Omental fat pad (tissue), 4 donors: ENCODE data around the gene CRB3. TPM values are rescaled to one million over a fixed set of nuclear protein-coding genes. Genes with fewer than 3 reads are reported as not detected.

ENCODE experiments used
- ATAC-seq: fragments of 150-250 bp; one replicate; pipeline ENCODE4 v1.9.1; 2016; ENCODE audit warnings: mild to moderate bottlenecking, moderate library complexity; ENCODE audit not compliant: low FRiP score
- DNase-seq: peaks from one replicate; pipeline ENCODE4 v3.0.0-alpha.2; 2019; ENCODE audit warnings: low spot score
- total RNA-seq, 4 donors: library from RNA; depleted of rRNA; stranded (reverse); fragments of >200 nt; gene quantifications; one replicate each; pipeline ENCODE4 v1.1.0, GENCODE V29; 2016
- TF ChIP-seq, protein P1 (sequence below), 3 donors: fragments of 450-650 bp; IDR thresholded peaks; one replicate each; pipeline ENCODE4 v1.5.1; 2016 to 2017; ENCODE audit warnings: antibody characterized with exemption in 3 of 3, mild to moderate bottlenecking in 3 of 3, moderate library complexity in 2 of 3

Gene CRB3
- total RNA-seq, 4 donors from 2014 or later, result 0.82 to 6.2 (median 1.1) TPM; not detected in 1

DNA sequence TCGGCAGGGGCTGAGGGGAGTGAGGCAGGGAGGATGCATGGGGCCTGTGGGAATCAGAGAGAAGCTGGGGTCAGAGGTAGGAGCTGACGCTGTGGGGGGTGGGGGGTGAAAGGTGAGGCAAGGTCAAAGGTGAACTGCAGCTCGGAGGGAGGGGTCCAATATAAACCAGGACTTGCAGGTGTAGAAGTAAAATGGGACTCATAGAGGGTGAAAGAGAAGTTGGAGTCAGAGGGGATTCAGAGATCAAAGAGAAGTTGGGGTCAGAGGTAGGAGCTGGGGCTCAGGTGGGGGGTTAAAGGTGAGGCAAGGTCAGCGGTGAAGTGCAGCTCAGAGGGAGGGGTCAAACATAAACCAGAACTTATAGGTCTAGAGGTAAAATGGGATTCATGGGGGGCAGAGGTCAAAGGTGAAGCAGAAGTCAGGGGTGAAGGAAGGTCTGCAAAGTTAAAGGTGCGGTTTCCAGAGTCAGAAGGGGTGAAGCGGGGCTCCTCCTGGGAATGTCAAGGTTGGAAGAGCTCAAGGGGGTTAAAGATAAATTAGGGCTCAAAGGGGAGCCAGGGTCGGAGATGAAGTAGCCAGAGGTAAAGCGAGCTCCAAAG is 30.5 kb downstream of the CRB3 start:
- ATAC-seq (no peak), DNase-seq (no peak)
- TF ChIP-seq, protein P1, sequence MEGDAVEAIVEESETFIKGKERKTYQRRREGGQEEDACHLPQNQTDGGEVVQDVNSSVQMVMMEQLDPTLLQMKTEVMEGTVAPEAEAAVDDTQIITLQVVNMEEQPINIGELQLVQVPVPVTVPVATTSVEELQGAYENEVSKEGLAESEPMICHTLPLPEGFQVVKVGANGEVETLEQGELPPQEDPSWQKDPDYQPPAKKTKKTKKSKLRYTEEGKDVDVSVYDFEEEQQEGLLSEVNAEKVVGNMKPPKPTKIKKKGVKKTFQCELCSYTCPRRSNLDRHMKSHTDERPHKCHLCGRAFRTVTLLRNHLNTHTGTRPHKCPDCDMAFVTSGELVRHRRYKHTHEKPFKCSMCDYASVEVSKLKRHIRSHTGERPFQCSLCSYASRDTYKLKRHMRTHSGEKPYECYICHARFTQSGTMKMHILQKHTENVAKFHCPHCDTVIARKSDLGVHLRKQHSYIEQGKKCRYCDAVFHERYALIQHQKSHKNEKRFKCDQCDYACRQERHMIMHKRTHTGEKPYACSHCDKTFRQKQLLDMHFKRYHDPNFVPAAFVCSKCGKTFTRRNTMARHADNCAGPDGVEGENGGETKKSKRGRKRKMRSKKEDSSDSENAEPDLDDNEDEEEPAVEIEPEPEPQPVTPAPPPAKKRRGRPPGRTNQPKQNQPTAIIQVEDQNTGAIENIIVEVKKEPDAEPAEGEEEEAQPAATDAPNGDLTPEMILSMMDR (IDR thresholded peaks at IDR 0.05), result no peak

DNA sequence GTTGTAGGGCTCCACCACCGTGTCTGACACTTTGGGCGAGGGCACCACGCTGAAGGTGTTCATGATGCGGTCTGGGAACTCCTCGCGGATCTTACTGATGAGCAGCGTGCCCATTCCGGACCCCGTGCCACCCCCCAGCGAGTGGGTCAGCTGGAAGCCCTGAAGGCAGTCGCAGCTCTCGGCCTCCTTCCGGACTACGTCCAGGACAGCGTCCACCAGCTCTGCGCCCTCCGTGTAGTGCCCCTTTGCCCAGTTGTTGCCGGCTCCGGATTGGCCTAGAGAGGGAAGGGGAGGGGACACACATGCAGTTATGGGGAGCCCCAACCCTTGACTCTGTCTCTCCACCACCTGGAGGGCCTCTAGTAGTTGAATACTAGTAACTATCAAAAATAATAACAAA is 31.9 kb downstream of the CRB3 start:
- ATAC-seq (no peak), DNase-seq (no peak)
- TF ChIP-seq, protein P1 (IDR thresholded peaks at IDR 0.05), result no peak

DNA sequence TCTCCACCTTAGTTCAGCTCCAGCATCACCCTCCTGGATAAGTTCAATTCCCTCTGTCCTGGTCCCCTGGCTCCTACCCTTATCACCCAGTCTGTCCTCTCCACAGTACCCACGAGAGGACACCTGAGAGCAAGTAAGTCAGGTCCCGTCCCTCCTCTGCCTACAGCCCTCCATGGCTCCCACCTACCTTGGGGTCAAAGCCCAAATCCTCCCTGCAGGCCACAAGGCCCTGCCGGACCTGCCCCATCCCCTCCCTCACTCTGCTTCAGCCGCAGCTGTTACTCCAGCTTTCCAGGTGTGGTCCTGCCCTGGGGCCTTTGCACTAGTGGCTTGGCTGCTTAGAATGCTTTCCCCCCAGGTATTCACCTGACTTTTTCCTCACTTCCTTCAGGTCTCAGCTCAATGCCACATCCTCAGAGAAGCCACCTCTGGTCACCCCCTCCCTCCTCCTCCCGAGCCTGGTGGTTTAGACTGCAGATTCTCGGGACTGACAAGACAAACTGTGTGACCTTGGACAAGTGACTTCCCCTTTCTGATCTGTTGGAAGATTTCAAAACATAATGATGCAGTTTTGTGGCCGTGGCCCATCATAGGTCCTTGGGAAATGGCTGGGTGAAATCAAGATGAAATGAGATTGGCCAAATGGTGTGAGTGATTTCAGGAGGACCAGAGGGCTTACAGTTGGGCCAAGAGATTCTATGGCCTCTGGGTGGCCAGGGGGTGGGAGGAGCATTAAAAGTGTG is 34.4 kb downstream of the CRB3 start:
- TF ChIP-seq, protein P1 (IDR thresholded peaks at IDR 0.05), result no peak
- ATAC-seq (no peak), DNase-seq (no peak)

DNA sequence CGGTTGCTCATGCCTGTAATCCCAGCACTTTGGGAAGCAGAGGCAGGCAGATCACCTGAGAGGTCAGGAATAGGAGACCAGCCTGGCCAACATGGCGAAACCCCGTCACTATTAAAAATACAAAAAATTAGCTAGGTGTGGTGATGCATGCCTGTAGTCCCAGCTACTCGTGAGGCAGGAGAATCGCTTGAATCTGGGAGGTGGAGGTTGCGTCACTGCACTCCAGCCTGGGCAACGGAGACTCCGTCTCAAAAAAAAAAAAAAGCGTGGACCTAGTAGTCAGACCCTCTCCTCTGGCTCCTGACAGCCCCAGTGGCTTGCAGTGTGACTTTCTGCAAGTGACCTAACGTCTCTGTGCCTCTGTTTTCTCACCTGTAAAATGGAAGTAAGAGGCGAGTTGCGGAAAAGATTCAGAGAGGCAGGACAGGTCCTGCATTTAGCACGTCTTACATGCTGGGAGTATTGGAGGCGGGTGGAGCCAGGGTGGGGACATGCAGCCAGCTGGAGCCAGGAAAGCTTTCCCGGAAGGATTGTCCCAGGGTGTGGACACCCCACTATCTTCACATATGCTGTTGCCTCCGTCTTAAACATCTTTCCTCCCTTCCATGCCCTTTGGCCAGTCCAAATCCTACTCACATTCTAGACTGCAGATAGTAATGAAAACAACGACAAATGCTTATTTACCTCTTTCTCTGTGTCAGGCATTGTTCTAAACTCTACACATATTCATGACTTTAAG is 35.1 kb downstream of the CRB3 start:
- DNase-seq (no peak), ATAC-seq (no peak)
- TF ChIP-seq, protein P1 (IDR thresholded peaks at IDR 0.05), result no peak

DNA sequence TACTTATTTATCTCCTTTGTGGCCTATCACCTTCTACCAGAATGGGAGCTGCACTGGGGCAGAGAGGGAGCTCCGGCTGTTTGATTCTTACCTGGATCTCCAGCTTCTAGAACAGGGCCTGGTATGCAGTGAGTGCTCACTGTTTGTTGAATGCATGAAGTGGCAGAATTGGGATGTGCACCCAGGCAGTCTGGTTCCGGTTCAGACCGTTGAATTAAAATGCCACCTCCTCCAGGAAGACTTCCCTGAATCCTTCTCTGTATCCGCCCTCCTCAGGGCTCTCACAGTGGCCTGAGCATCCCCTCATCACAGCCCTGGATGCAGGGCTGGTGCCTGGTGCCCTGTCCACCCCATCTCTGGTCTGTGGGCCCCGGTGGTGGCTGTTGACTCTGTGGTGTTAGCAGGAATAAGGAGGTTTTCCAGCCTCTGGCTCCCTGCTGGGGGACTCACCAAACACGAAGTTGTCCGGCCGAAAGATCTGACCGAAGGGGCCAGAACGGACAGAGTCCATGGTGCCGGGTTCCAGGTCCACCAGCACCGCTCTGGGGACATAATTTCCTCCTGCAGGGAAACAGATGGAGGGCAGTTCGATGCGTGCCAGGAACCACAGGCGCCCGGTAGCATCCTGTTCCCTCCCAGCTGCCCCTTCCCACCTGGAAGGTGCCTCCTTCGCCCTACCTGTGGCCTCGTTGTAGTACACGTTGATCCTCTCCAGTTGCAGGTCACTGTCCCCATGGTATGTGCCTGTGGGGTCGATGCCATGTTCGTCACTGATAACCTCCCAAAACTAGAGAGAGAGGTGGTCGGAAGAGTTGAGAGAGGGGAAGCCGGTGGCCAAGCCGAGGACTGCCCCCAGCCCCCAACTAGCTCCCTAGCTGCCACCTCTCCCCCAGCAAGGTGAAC is 37.0 kb downstream of the CRB3 start:
- DNase-seq (no peak), ATAC-seq (no peak)
- TF ChIP-seq, protein P1 (IDR thresholded peaks at IDR 0.05), result no peak

DNA sequence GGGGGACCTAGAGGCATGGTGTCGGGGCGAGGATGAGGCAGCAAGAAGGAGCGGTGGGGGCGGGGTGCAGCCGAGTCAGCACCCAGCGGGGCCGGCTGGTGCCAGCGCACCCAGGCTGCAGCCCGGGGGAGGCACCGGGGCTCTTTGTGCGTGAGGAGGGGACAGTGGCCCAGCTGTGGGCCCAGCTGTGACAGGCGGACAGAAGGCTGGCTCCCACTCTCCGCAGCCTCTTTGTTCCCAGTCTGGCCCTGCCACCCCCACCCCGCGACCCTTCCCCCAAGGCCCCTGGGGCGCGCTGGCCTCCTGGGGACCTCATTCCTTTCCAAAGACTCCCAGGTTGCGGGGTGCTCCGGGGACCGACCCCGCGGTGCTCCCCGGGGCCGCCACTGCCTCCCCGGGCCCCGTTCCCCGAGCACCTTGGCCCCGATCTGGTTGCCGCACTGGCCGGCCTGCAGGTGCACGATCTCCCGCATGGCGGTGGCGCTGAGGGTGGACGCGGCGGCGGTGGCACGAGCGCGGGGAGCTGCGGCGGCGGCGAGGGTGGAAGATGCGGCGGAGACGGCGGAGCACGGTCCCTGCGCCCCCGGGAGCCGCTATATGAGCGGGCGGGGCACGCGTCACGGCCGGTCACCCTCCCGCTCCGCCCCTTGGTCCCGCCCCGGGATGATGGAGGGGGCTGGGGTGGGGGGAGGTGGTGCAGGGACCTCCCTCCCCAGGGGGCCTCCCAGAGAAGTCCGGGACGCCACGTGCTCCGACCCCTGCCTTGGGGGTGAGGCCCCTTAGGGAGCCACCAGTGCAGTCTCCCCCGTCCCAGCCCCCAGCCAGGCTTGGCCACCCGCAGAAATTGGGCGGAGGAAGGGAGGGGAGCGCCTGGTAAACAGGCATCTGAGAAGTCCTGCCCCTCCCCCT is 37.9 kb downstream of the CRB3 start, which contains the start of gene TUBB4A:
Gene TUBB4A, minus strand, starts transcription at position 570 of the 909 bp plus-strand sequence. Its CDS starts 97 bp downstream, at position 473.
- DNase-seq (no peak), ATAC-seq (no peak)
- TF ChIP-seq, protein P1 (IDR thresholded peaks at IDR 0.05), result no peak
